ENCODE data around the gene MINDY4.

The MINDY4 gene

GRCh38 chr7:30787486-30787885 lies 16.3 kb downstream of the MINDY4 start:
- Histone ChIP-seq H3K27me3 (no peaks in the 10 kb centered on the region), H3K4me3 (ENCODE audit: low read depth in 1 of 2, low read length in 1 of 2) (no peak overlapping the region), H3K36me3 (no peaks in the 10 kb centered on the region), H3K9me3 (no peaks in the 10 kb centered on the region), H3K4me1 (ENCODE audit: control insufficient read depth in 1 of 2, insufficient read depth in 1 of 2, low read depth in 1 of 2, low read length in 1 of 2) (peaks cover 29 to 31% of the 10 kb centered on the region in 2 experiments), H3K27ac (no peak overlapping the region)
- TF ChIP-seq CTCF (IDR thresholded peaks at IDR 0.05): no peak

GRCh38 chr7:30788640-30789333 lies 17.6 kb downstream of the MINDY4 start:
- H3K4me1 ChIP-seq (ENCODE audit: control insufficient read depth in 1 of 2, insufficient read depth in 1 of 2, low read depth in 1 of 2, low read length in 1 of 2): peaks cover 29 to 31% of the 10 kb centered on the region in 2 experiments
- no peaks in the 10 kb centered on the region for H3K27me3 ChIP-seq
- no peak overlapping the region for H3K27ac ChIP-seq
- no peak overlapping the region for H3K4me3 ChIP-seq (ENCODE audit: low read depth in 1 of 2, low read length in 1 of 2)
- no peaks in the 10 kb centered on the region for H3K9me3 ChIP-seq
- no peaks in the 10 kb centered on the region for H3K36me3 ChIP-seq
- no peak for TF ChIP-seq CTCF (IDR thresholded peaks at IDR 0.05)

GRCh38 chr7:30789334-30789711 lies 18.1 kb downstream of the MINDY4 start:
- no peak overlapping the region for H3K4me3 ChIP-seq (ENCODE audit: low read depth in 1 of 2, low read length in 1 of 2)
- no peaks in the 10 kb centered on the region for H3K27me3 ChIP-seq
- no peaks in the 10 kb centered on the region for H3K36me3 ChIP-seq
- H3K4me1 ChIP-seq (ENCODE audit: control insufficient read depth in 1 of 2, insufficient read depth in 1 of 2, low read depth in 1 of 2, low read length in 1 of 2): peaks cover 29 to 31% of the 10 kb centered on the region in 2 experiments
- TF ChIP-seq CTCF (IDR thresholded peaks at IDR 0.05): no peak
- H3K27ac ChIP-seq: no peak overlapping the region
- no peaks in the 10 kb centered on the region for H3K9me3 ChIP-seq

GRCh38 chr7:30790356-30790755 lies 19.1 kb downstream of the MINDY4 start:
- no peaks in the 10 kb centered on the region for H3K36me3 ChIP-seq
- no peak overlapping the region for H3K27ac ChIP-seq
- H3K27me3 ChIP-seq: no peaks in the 10 kb centered on the region
- H3K4me3 ChIP-seq (ENCODE audit: low read depth in 1 of 2, low read length in 1 of 2): no peak overlapping the region
- H3K9me3 ChIP-seq: no peaks in the 10 kb centered on the region
- peaks cover 29 to 31% of the 10 kb centered on the region in 2 experiments for H3K4me1 ChIP-seq (ENCODE audit: control insufficient read depth in 1 of 2, insufficient read depth in 1 of 2, low read depth in 1 of 2, low read length in 1 of 2)
- no peak for TF ChIP-seq CTCF (IDR thresholded peaks at IDR 0.05)

- TF ChIP-seq CTCF (IDR thresholded peaks at IDR 0.05): no peak
- peaks cover 29 to 31% of the 10 kb centered on the region in 2 experiments for H3K4me1 ChIP-seq (ENCODE audit: control insufficient read depth in 1 of 2, insufficient read depth in 1 of 2, low read depth in 1 of 2, low read length in 1 of 2)
Observed at GRCh38 chr7:30791114-30791513, 19.9 kb downstream of the MINDY4 start.

More at GRCh38 chr7:30791114-30791513, 19.9 kb downstream of the MINDY4 start:
- no peaks in the 10 kb centered on the region for H3K9me3 ChIP-seq
- H3K27ac ChIP-seq: no peak overlapping the region
- H3K4me3 ChIP-seq (ENCODE audit: low read depth in 1 of 2, low read length in 1 of 2): no peak overlapping the region
- H3K27me3 ChIP-seq: no peaks in the 10 kb centered on the region
- H3K36me3 ChIP-seq: no peaks in the 10 kb centered on the region

Measured in neutrophil (primary cell).